CMK (cell line): ENCODE results near the gene FNDC3B.
"Not testable (repeated sequence)": the region's sequence is repeated elsewhere in the genome, so short reads cannot be mapped to it uniquely, and the experiment has no call there.

Experiments
- DNase-seq: peaks from one replicate; pipeline ENCODE4 v3.0.0-alpha.2; 2010; ENCODE audit warnings: low read depth

The FNDC3B gene

GRCh38 chr3:172236771-172237742 is 197.7 kb downstream of the FNDC3B start:
- DNase-seq: no peak

- no peak for DNase-seq
Observed at GRCh38 chr3:172238188-172238587, 198.8 kb downstream of the FNDC3B start.

GRCh38 chr3:172239218-172239790 is 199.9 kb downstream of the FNDC3B start:
- no peak for DNase-seq

GRCh38 chr3:172241405-172241804 is 202.0 kb downstream of the FNDC3B start:
- DNase-seq: no peak

- not testable (repeated sequence) for DNase-seq
Observed at GRCh38 chr3:172242471-172242870, 203.1 kb downstream of the FNDC3B start.

- not testable (repeated sequence) for DNase-seq
Observed at GRCh38 chr3:172243376-172243775, 204.0 kb downstream of the FNDC3B start.

GRCh38 chr3:172244011-172244410 is 204.6 kb downstream of the FNDC3B start:
- DNase-seq: no peak

- DNase-seq: no peak
Observed at GRCh38 chr3:172245241-172245640, 205.9 kb downstream of the FNDC3B start.

GRCh38 chr3:172246107-172246844 is 206.9 kb downstream of the FNDC3B start:
- no peak for DNase-seq

- no peak for DNase-seq
Observed at GRCh38 chr3:172247525-172248274, 208.3 kb downstream of the FNDC3B start.

GRCh38 chr3:172249039-172249438 is 209.7 kb downstream of the FNDC3B start:
- no peak for DNase-seq

GRCh38 chr3:172251211-172251610 is 211.8 kb downstream of the FNDC3B start:
- DNase-seq: no peak

GRCh38 chr3:172253200-172253599 is 213.8 kb downstream of the FNDC3B start:
- no peak for DNase-seq

- no peak for DNase-seq
Observed at GRCh38 chr3:172254542-172254941, 215.2 kb downstream of the FNDC3B start.

GRCh38 chr3:172255321-172255720 is 215.9 kb downstream of the FNDC3B start:
- not testable (repeated sequence) for DNase-seq

GRCh38 chr3:172256101-172256734 is 216.8 kb downstream of the FNDC3B start:
- no peak for DNase-seq

GRCh38 chr3:172257648-172258400 is 218.4 kb downstream of the FNDC3B start:
- DNase-seq: no peak

GRCh38 chr3:172258624-172259023 is 219.2 kb downstream of the FNDC3B start:
- no peak for DNase-seq

- no peak for DNase-seq
Observed at GRCh38 chr3:172259111-172259541, 219.7 kb downstream of the FNDC3B start.

GRCh38 chr3:172259726-172260248 is 220.4 kb downstream of the FNDC3B start:
- DNase-seq: no peak
